Choroid plexus epithelial cell (primary cell): ENCODE data around the gene TRPC4AP.

Source experiments
- DNase-seq: peaks from one replicate; pipeline ENCODE4 v3.0.0-alpha.2; 2010; ENCODE audit warnings: low read depth
- H3K4me3 ChIP-seq: 2 replicates; pipeline ENCODE4 v1.5.1; 2011; ENCODE audit warnings: low read depth, mild to moderate bottlenecking, control low read depth, low read length, moderate library complexity
- TF ChIP-seq, protein P1 (sequence below): conservative IDR thresholded peaks from 2 replicates; pipeline ENCODE4 v1.5.1; 2011; ENCODE audit warnings: low read depth, mild to moderate bottlenecking, control low read depth, inconsistent platforms, low read length, moderate library complexity

TRPC4AP gene

DNA sequence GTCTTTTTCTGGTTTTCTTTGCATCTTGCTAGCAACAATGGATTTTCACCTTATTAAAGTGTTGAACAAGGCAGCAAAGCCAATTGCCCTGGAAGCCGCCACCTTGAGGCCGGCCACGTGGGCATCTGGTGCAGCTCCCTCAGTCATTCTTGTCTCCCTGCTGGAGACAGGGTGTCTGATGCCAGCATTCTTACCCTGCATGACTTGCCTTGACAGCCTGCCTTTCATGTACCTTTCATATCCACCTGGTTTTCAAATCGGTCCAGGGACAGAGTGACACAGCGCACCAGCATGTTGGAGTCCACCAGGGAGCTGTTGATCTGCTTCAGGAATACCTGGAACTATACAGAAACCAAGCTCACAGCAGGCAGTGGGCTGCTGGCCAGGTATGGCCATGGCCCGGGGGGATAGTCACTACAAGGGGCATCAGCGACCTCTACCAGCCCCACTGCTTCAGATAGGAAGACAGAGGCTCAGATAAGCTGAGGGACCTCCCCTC, 87.1 kb downstream of the TRPC4AP start:
- no peak overlapping the region for H3K4me3 ChIP-seq
- no peak for DNase-seq
- TF ChIP-seq, protein P1, sequence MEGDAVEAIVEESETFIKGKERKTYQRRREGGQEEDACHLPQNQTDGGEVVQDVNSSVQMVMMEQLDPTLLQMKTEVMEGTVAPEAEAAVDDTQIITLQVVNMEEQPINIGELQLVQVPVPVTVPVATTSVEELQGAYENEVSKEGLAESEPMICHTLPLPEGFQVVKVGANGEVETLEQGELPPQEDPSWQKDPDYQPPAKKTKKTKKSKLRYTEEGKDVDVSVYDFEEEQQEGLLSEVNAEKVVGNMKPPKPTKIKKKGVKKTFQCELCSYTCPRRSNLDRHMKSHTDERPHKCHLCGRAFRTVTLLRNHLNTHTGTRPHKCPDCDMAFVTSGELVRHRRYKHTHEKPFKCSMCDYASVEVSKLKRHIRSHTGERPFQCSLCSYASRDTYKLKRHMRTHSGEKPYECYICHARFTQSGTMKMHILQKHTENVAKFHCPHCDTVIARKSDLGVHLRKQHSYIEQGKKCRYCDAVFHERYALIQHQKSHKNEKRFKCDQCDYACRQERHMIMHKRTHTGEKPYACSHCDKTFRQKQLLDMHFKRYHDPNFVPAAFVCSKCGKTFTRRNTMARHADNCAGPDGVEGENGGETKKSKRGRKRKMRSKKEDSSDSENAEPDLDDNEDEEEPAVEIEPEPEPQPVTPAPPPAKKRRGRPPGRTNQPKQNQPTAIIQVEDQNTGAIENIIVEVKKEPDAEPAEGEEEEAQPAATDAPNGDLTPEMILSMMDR: no peak

DNA sequence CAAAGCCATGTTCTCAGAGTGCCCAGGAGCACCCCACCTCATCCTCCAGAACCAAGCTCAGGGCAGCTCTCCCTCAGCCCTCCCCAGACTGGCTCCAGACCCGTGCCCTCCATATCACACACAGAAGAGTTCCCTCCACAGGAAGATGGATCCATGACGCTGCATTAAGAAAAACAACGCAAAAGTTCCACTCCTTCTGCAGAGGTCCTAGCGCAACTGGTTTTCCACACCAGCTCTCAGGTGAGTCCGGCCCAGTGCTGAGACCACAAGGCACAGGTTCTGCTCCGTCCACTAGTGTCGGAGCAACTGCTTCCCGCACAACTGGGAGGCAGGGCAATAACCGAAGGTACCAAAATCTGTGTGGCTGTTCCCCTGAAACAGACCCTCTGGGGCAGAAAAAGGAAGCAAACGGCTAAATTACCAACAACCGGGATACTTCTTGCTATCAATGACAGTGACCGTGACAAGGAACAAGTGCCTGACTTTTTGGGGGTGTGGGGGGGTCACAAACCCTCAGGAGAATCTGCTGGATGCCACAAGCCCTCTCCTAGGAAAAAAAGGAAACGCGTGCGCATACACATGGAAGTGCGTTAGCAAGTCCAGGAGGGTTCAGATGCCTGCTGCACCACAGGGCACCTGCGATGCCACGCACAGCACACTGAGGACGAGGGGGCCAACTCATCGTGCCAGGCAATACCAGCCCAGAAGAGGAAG, 87.7 kb downstream of the TRPC4AP start:
- TF ChIP-seq, protein P1: no peak

DNA sequence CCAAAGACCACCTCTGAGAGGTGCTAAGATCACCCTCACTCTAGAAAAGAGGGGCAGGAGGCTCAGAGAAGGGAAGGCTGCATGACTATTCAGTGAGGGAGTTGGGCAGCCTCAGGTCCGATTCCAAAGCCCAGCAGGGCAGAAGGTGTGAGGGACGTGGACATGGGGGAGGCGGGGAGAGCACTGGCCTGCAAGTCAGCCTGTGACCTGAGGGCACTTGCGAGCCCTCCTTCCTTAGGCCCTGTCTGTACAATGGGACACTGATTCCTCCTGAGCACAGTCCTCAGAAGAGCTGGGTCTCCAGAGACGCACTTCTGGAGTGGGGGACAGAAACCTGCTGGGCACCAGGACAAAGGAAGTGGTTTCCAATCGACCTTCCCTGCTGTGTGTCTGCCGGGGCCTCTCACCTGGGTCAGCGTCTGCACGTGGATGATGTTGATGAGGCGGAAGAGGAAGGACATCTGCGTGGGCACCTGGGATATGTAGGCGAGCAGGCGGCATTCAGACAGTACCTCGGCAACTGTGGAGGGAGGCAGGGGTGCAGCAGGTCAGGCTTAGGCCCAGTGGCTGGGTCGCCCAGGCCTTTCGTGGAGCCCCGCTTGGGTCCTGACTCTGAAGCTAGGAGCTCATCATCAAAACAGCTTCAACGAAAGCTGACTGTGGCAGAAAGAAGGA, 88.4 kb downstream of the TRPC4AP start:
- DNase-seq: no peak
- TF ChIP-seq, protein P1: no peak
- H3K4me3 ChIP-seq: no peak overlapping the region

More for the DNA sequence above, 87.7 kb downstream of the TRPC4AP start:
- no peak for DNase-seq
- no peak overlapping the region for H3K4me3 ChIP-seq

DNA sequence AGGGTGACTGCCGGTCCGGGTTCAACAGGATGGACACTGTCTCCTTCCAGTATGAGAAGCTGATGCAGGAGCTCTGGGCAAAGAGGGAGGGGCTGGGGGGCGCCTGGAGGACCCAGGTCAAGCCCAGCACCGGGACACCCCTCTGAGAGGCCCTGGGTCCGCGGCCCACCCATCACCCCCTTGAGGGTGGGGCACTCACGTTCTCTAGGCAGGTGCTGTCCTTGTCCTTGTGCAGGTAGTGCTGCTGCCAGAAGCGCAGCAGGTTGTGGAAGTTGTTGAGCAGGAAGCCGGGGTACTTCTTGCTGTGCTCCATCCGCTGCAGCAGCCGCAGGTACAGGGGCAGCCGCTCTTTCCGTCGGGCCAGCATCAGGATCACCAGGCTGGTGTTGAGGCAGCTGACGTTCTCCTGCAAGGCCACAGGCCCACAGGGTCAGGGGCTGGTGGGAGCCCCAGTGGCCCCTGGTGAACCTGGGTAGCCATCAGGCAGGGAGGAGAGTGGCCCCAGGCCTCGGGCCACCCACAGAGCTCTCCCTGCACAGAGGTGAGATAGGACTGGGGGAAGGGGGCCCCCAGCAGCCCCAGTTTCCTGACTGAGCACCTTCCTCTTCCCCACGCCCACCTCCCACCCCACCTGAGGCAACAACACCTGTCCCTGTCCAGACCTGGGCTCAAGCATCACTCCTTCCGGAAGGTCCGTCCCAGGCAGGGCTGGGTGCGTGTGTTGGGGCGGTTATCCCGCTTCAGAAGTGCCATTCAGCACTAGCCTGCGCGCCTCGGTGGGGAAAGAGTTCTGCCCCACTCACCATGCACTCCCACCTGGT, 89.2 kb downstream of the TRPC4AP start:
- DNase-seq: no peak
- TF ChIP-seq, protein P1: no peak
- H3K4me3 ChIP-seq: no peak overlapping the region

DNA sequence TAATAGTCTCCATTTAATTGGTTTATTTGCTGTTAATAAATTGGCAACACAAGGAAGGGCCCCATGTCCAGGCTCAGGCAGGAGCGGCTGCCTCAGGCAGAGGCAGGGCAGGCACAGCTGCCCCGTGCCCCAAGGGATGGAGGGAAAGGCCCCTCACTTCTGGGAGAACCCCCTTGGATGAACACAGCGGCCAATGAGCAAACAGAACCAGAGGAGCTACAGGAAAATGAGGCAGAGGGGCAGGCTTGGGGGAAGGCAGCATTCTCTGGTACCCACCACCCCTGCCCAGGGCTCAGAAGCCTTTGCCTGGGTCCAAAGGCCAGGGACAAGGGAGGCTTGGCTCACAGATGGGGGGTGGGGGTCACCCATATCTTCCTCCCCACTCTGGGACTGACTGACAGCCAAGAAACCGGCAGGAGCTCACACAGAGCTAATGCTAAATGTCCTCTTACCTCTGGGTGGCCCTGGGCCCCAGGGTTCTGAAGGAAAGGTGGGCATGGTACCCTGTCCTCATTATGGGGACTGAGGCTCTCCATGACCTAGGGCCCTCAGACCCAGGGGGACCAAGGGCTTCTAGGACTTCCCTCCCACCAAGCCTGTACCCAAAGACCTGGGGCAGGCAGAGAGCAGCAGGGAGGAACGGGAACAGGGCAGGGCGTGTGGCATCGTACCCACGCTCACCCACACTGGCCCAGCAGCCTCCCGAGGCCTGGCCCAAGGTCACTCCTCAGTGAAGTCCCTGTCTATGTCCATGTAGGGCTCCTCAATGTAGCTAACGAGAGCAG, 90.0 kb downstream of the TRPC4AP start:
- no peak overlapping the region for H3K4me3 ChIP-seq
- TF ChIP-seq, protein P1: no peak
- DNase-seq: no peak

DNA sequence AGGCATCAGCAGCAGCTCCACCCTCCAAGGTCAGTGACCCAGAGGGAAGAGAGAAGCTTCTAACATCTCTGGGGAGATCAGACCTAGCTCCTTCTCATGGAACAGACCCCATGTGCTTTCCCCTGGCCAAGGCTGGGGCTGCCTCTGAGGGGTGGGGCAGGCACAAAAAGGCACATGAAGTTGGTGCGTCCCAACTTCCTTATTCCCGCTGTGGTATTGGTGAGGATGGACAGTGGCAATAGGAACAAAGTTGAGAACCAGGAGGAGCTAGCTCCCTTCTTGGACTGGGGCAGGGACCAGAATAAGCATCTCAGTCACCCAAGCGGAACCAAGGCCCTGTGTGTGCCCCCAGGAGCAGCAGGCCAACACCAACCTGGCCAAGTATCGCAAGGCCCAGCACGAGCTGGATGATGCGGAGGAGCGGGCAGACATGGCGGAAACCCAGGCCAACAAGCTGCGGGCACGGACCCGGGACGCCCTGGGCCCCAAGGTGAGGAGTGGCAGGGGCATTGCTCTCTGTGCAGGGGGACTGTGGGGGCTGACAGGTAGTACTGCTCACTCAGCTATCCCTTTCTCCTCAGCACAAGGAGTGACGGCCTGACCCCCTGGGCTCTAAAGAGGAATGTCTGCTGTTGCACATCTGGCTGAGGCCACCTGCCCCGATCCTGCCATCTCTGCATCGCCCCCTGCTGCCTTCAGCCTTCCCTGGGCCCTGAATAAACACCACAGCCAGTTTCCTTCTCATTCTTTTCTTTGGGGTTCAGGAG, 90.8 kb downstream of the TRPC4AP start:
- DNase-seq: peak; percentile 47
- TF ChIP-seq, protein P1: peak; percentile 66

More for the DNA sequence above, 90.8 kb downstream of the TRPC4AP start:
- no peak overlapping the region for H3K4me3 ChIP-seq
